ENCODE measurements around the gene HCN1. TPM values are rescaled to one million over a fixed set of nuclear protein-coding genes. Genes with fewer than 3 reads are reported as not detected.

The HCN1 gene
- total and polyA plus RNA-seq, 2 of the 13 experiments (the other 11 are each of a cell fraction or from before 2014, with no cell fraction given), result not detected

DNA sequence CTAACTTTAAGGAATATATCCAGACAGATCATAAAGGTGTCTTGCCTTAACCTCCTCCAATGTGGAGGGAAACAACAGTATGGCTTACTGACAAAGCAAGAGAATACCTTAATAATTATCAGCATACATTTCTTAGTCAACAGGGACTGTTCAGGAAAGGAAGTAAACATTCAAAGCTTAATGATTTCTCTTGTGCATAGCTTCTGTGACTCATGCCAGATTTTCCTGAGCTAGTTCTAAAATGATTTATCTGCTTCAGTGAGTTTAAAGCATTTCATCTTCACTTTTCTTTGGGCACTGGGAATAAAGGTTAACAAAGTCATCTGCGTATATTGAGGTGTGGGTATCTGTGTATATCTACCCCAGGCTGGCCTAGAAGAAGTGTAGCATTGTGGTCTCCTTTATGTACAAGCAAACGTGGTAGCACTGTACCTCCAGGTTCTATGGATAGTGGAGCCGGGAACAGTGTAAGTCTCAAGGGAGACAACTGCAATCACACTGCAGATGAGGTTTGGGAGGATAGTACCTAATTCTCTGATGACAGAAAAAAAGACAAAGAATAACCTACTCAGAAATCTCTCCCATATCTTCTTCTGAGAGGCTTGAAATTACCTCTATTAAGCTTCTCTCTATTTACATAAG is 284.1 kb downstream of the HCN1 start (continued):
- TF ChIP-seq, protein P1, sequence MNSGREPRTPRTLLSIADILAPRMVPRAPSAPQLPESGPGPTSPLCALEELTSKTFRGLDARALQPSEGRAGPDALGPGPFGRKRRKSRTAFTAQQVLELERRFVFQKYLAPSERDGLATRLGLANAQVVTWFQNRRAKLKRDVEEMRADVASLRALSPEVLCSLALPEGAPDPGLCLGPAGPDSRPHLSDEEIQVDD (CRISPR knock-in tag; IDR thresholded peaks at IDR 0.05; ENCODE audit: borderline replicate concordance), result no peak
- no peak for TF ChIP-seq JDP2 (CRISPR knock-in tag; IDR thresholded peaks at IDR 0.05; ENCODE audit: borderline replicate concordance)
- no peak for TF ChIP-seq SRSF9 (IDR thresholded peaks at IDR 0.05; ENCODE audit: borderline replicate concordance, insufficient read depth, low read depth, low read length, poor library complexity, severe bottlenecking)
- TF ChIP-seq ZNF430 (CRISPR knock-in tag; IDR thresholded peaks at IDR 0.05), result no peak

DNA sequence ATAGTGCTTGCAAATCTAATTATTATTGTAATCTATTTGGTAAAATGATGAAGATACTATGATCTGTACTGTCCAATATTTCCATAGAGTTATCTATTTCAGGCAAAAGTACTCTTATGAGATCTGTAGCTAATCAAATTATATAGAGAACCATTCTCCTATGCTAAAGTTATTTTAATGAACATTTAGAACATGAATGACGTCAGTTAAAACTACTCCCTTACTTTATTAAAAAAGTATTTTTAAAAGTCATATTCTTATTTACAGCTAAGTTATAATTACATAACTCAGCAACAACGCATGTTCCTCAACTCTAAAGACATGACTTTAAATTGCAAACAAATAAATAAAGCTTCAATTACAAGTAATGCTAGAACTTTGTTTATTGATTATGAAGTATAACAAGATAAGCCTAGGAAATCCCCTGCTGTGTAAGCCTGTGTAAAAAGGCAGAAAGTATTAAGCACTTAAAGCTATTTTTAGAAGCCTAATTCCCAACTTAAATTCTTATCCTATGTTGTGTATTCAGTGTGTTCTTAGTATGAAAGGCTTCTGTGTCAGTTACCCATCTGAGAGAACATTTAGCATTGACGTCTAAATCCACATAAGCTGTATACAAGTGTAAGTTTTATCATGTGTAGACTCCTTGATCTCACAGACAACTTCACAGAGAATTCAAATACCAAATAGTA is 285.7 kb downstream of the HCN1 start:
- WGBS (ENCODE audit: low lambda C conversion rate), result 0% methylated on average over 3 of the region's 3 CpGs
- ATAC-seq (no peak), DNase-seq (ENCODE audit: low spot score) (no peak), FAIRE-seq (no peak)
- Histone ChIP-seq H4K20me1 (ENCODE audit: insufficient read depth, low read length) (no peaks in the 10 kb centered on the region), H3K9me3 (ENCODE audit: low read length) (peaks cover 16% of the 10 kb centered on the region; the same call in 1 of the 2 replicates), H3K4me1 (ENCODE audit: insufficient read depth, low read length) (no peaks in the 10 kb centered on the region), H3K4me2 (ENCODE audit: low read depth, low read length) (no peak overlapping the region), H3K27me3 (ENCODE audit: control insufficient read depth in 1 of 2, insufficient read depth in 2 of 2, low read length in 2 of 2) (no peaks in the 10 kb centered on the region), H3K27ac (ENCODE audit: extremely low read length, insufficient read depth, low read length) (no peak overlapping the region), H3K36me3 (replicated peaks in 1 of 2; ENCODE audit: control insufficient read depth in 1 of 2, insufficient read depth in 2 of 2, low read length in 2 of 2) (no peaks in the 10 kb centered on the region), H3K9ac (ENCODE audit: insufficient read depth, low read depth, low read length) (no peak overlapping the region), H2AFZ (ENCODE audit: low read length) (no peak overlapping the region), H3K4me3 (replicated peaks in 1 of 3; ENCODE audit: insufficient read depth in 1 of 3, low read depth in 2 of 3, low read length in 3 of 3) (no peak overlapping the region), H3K79me2 (ENCODE audit: insufficient read depth, low read length) (no peaks in the 10 kb centered on the region)
- TF ChIP-seq ATF7 (IDR thresholded peaks at IDR 0.05) (peak; percentile 70), ATF7 (CRISPR knock-in tag; IDR thresholded peaks at IDR 0.05) (no peak), CREB1 (IDR thresholded peaks at IDR 0.05) (peak; percentile 61), CREB1 (CRISPR knock-in tag; IDR thresholded peaks at IDR 0.05) (no peak)
- TF ChIP-seq, protein P2, sequence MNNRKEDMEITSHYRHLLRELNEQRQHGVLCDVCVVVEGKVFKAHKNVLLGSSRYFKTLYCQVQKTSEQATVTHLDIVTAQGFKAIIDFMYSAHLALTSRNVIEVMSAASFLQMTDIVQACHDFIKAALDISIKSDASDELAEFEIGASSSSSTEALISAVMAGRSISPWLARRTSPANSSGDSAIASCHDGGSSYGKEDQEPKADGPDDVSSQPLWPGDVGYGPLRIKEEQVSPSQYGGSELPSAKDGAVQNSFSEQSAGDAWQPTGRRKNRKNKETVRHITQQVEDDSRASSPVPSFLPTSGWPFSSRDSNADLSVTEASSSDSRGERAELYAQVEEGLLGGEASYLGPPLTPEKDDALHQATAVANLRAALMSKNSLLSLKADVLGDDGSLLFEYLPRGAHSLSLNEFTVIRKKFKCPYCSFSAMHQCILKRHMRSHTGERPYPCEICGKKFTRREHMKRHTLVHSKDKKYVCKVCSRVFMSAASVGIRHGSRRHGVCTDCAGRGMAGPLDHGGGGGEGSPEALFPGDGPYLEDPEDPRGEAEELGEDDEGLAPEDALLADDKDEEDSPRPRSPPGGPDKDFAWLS (CRISPR knock-in tag; IDR thresholded peaks at IDR 0.05; ENCODE audit: borderline replicate concordance), result no peak
- in situ Hi-C loops (cut with HindIII; ENCODE audit: extremely low pct_ligation_motif_present, low pct_unique_long_range_greater_than_20kb) (no loop called here), intact Hi-C loops (cut with micrococcal nuclease; ENCODE audit: unreplicated experiment) (no loop called here)
- ChIA-PET POLR2A (no interaction called here), CTCF (ENCODE audit: low intra/inter-chr PET ratio, low total read pairs) (no interaction called here)
- no TSS peak for BruUV-seq (replicated peaks)

All from HepG2 (cell line).